Liver (tissue), 9 donors: ENCODE results near the gene NNMT. TPM values are rescaled to one million over a fixed set of nuclear protein-coding genes. Genes with fewer than 3 reads are reported as not detected.
A peak's percentile ranks its signal among the peaks of the same experiment; 100 is the strongest.

ENCODE experiments used
- DNase-seq: peaks from one replicate; pipeline ENCODE4 v3.0.0-alpha.2; 2017; ENCODE audit warnings: low spot score
- H3K27ac ChIP-seq, 2 donors: one replicate each; pipeline ENCODE4 v1.7.0; 2013; ENCODE audit warnings: inconsistent platforms in 2 of 2, low read length in 2 of 2, control low read depth in 1 of 2, low read depth in 1 of 2, mild to moderate bottlenecking in 1 of 2
- H3K27me3 ChIP-seq, 4 donors: one replicate each; pipeline versions ENCODE4 v1.6.1 to v1.7.0; 2013; ENCODE audit warnings: low read length in 3 of 4, inconsistent platforms in 1 of 4, mild to moderate bottlenecking in 1 of 4, moderate library complexity in 1 of 4; ENCODE audit not compliant: control insufficient read depth in 4 of 4, insufficient read depth in 4 of 4
- H3K36me3 ChIP-seq, 4 donors: one replicate each; pipeline versions ENCODE4 v1.6.1 to v1.7.0; 2013; ENCODE audit warnings: low read length in 3 of 4, mild to moderate bottlenecking in 3 of 4, low read depth in 1 of 4, moderate library complexity in 1 of 4; ENCODE audit not compliant: control insufficient read depth in 4 of 4, insufficient read depth in 3 of 4
- H3K4me1 ChIP-seq, 4 donors: one replicate each; pipeline versions ENCODE4 v1.6.1 to v1.7.0; 2013; ENCODE audit warnings: low read length in 3 of 4, mild to moderate bottlenecking in 3 of 4, moderate library complexity in 1 of 4; ENCODE audit not compliant: control insufficient read depth in 4 of 4, insufficient read depth in 4 of 4
- H3K4me3 ChIP-seq, 3 donors: one replicate each; pipeline versions ENCODE4 v1.6.1 to v1.7.0; 2013; ENCODE audit warnings: low read length in 3 of 3, control low read depth in 1 of 3, low read depth in 1 of 3, mild to moderate bottlenecking in 1 of 3
- H3K9ac ChIP-seq, 2 donors: one replicate each; pipeline ENCODE4 v1.7.0; 2013; ENCODE audit warnings: low read length in 2 of 2, mild to moderate bottlenecking in 2 of 2, moderate library complexity in 2 of 2, control low read depth in 1 of 2, low read depth in 1 of 2
- H3K9me3 ChIP-seq, 4 donors: one replicate each; pipeline versions ENCODE4 v1.6.1 to v1.7.0; 2013; ENCODE audit warnings: low read length in 3 of 4; ENCODE audit not compliant: control insufficient read depth in 4 of 4
- CTCF ChIP-seq: fragments of 150-350 bp; IDR thresholded peaks from 2 replicates; pipeline ENCODE4 v1.5.1; 2017; ENCODE audit warnings: improper control_type of control experiment, low read depth, low read length; ENCODE audit not compliant: missing input control
- EGR1 ChIP-seq, 2 donors: IDR thresholded peaks; 2 replicates each; pipeline ENCODE4 v1.6.1; 2016 to 2018; ENCODE audit warnings: antibody characterized with exemption in 2 of 2, low read depth in 2 of 2
- FOXA1 ChIP-seq: IDR thresholded peaks from 2 replicates; pipeline ENCODE4 v1.6.1; 2016; ENCODE audit warnings: antibody characterized with exemption
- FOXA2 ChIP-seq: IDR thresholded peaks from 2 replicates; pipeline ENCODE4 v1.6.1; 2016; ENCODE audit warnings: antibody characterized with exemption
- GABPA ChIP-seq, 2 donors: IDR thresholded peaks in 1 of 2; conservative IDR thresholded peaks in 1 of 2; 2 replicates each; pipeline ENCODE4 v1.6.1; 2016; ENCODE audit warnings: antibody characterized with exemption in 2 of 2, mild to moderate bottlenecking in 1 of 2, moderate library complexity in 1 of 2
- HNF4A ChIP-seq, 2 donors: conservative IDR thresholded peaks; 2 replicates each; pipeline ENCODE4 v1.6.1; 2016; ENCODE audit warnings: antibody characterized with exemption in 2 of 2, mild to moderate bottlenecking in 2 of 2
- HNF4G ChIP-seq: IDR thresholded peaks from 2 replicates; pipeline ENCODE4 v1.6.1; 2016; ENCODE audit warnings: antibody characterized with exemption
- JUND ChIP-seq, 2 donors: IDR thresholded peaks; 2 replicates each; pipeline ENCODE4 v1.6.1; 2016; ENCODE audit warnings: antibody characterized with exemption in 2 of 2
- NR2F2 ChIP-seq: IDR thresholded peaks from 2 replicates; pipeline ENCODE4 v1.6.1; 2016; ENCODE audit warnings: antibody characterized with exemption
- RAD21 ChIP-seq, 2 donors: IDR thresholded peaks; 2 replicates each; pipeline ENCODE4 v1.6.1; 2016; ENCODE audit warnings: antibody characterized with exemption in 2 of 2, mild to moderate bottlenecking in 2 of 2
- RXRA ChIP-seq, 2 donors: IDR thresholded peaks; 2 replicates each; pipeline ENCODE4 v1.6.1; 2017 to 2018; ENCODE audit warnings: antibody characterized with exemption in 2 of 2, mild to moderate bottlenecking in 1 of 2
- SP1 ChIP-seq: IDR thresholded peaks from 2 replicates; pipeline ENCODE4 v1.6.1; 2018; ENCODE audit warnings: antibody characterized with exemption, mild to moderate bottlenecking
- TAF1 ChIP-seq: conservative IDR thresholded peaks from 2 replicates; pipeline ENCODE4 v1.6.1; 2016; ENCODE audit warnings: antibody characterized with exemption, mild to moderate bottlenecking
- YY1 ChIP-seq: IDR thresholded peaks from 2 replicates; pipeline ENCODE4 v1.6.1; 2016; ENCODE audit warnings: antibody characterized with exemption, mild to moderate bottlenecking
- WGBS: extraction: QIAGEN DNeasy Blood & Tissue Kit; methylation state at CpG from one replicate; pipeline ENCODE4 v1.1.7; 2013; 5-methylcytosine and 5-hydroxymethylcytosine counted together
- polyA plus RNA-seq, 2 donors: library from polyadenylated mRNA; stranded (reverse) in 1 of 2; unstranded in 1 of 2; fragments of 200-250 nt in 1 of 2; fragments of >200 nt in 1 of 2; fragmentation: Nextera tagmentation in 1 of 2; extraction: Ambion mirVana in 1 of 2; gene quantifications; one replicate each; pipeline versions ENCODE4 v1.2.1 to v1.2.3, GENCODE V29; 2013 to 2015
- total RNA-seq, 2 donors: library from RNA; depleted of rRNA; stranded (reverse); fragments of >200 nt; gene quantifications; one replicate each; pipeline ENCODE4 v1.2.3, GENCODE V29; 2014
- TF ChIP-seq, protein P1 (sequence below): IDR thresholded peaks from 2 replicates; pipeline ENCODE4 v1.6.1; 2016; ENCODE audit warnings: antibody characterized with exemption, mild to moderate bottlenecking
- TF ChIP-seq, protein P2 (sequence below): IDR thresholded peaks from 2 replicates; pipeline ENCODE4 v1.6.1; 2016; ENCODE audit warnings: antibody characterized with exemption
- TF ChIP-seq, protein P3 (sequence below): IDR thresholded peaks from 2 replicates; pipeline ENCODE4 v1.6.1; 2016; ENCODE audit warnings: antibody characterized with exemption
- TF ChIP-seq, protein P4 (sequence below): IDR thresholded peaks from 2 replicates; pipeline ENCODE4 v1.6.1; 2016; ENCODE audit warnings: antibody characterized with exemption
- donor health status: healthy.
- donor health status: healthy.
- donor health status: healthy.
- donor health status: healthy.
- donor health status: healthy.

NNMT gene
- total and polyA plus RNA-seq, 4 donors, result 0.47 to 3,724 (median 2,877) TPM

DNA sequence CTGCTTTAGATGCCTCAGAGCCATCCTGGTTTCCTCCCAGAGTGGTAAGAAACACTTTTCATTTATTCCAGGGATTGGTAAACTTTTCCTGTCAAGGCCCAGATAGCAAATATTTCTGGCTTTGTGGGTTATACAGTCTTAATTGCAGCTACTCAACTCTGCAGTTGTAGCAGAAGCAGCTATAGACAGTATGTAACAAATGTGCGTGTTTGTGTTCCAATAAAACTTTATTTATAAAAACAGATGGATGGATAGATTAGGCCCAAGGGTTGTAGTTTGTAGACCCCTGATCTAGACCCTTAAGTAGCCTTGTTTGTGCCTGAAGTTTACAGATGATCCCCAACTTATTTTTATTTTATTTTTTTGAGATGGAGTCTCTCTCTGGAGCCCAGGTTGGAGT lies 17.9 kb downstream of the NNMT start:
- TF ChIP-seq, protein P1, sequence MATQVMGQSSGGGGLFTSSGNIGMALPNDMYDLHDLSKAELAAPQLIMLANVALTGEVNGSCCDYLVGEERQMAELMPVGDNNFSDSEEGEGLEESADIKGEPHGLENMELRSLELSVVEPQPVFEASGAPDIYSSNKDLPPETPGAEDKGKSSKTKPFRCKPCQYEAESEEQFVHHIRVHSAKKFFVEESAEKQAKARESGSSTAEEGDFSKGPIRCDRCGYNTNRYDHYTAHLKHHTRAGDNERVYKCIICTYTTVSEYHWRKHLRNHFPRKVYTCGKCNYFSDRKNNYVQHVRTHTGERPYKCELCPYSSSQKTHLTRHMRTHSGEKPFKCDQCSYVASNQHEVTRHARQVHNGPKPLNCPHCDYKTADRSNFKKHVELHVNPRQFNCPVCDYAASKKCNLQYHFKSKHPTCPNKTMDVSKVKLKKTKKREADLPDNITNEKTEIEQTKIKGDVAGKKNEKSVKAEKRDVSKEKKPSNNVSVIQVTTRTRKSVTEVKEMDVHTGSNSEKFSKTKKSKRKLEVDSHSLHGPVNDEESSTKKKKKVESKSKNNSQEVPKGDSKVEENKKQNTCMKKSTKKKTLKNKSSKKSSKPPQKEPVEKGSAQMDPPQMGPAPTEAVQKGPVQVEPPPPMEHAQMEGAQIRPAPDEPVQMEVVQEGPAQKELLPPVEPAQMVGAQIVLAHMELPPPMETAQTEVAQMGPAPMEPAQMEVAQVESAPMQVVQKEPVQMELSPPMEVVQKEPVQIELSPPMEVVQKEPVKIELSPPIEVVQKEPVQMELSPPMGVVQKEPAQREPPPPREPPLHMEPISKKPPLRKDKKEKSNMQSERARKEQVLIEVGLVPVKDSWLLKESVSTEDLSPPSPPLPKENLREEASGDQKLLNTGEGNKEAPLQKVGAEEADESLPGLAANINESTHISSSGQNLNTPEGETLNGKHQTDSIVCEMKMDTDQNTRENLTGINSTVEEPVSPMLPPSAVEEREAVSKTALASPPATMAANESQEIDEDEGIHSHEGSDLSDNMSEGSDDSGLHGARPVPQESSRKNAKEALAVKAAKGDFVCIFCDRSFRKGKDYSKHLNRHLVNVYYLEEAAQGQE, result no peak
- TF ChIP-seq, protein P2, sequence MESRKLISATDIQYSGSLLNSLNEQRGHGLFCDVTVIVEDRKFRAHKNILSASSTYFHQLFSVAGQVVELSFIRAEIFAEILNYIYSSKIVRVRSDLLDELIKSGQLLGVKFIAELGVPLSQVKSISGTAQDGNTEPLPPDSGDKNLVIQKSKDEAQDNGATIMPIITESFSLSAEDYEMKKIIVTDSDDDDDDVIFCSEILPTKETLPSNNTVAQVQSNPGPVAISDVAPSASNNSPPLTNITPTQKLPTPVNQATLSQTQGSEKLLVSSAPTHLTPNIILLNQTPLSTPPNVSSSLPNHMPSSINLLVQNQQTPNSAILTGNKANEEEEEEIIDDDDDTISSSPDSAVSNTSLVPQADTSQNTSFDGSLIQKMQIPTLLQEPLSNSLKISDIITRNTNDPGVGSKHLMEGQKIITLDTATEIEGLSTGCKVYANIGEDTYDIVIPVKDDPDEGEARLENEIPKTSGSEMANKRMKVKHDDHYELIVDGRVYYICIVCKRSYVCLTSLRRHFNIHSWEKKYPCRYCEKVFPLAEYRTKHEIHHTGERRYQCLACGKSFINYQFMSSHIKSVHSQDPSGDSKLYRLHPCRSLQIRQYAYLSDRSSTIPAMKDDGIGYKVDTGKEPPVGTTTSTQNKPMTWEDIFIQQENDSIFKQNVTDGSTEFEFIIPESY, result no peak
- TF ChIP-seq TAF1 (no peak), FOXA2 (no peak), HNF4A (conservative IDR thresholded peaks at IDR 0.05) (no peak), SP1 (no peak), GABPA (IDR thresholded peaks at IDR 0.05 in 1 of 2, conservative IDR thresholded peaks at IDR 0.05 in 1 of 2) (no peak), JUND (IDR thresholded peaks at IDR 0.05) (no peak)
- TF ChIP-seq, protein P3, sequence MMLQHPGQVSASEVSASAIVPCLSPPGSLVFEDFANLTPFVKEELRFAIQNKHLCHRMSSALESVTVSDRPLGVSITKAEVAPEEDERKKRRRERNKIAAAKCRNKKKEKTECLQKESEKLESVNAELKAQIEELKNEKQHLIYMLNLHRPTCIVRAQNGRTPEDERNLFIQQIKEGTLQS, result no peak
- TF ChIP-seq, protein P4, sequence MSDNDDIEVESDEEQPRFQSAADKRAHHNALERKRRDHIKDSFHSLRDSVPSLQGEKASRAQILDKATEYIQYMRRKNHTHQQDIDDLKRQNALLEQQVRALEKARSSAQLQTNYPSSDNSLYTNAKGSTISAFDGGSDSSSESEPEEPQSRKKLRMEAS, result no peak
- peak overlapping the region in 1 of 2 donors; percentile 25 for H3K27ac ChIP-seq
- peaks cover 6 to 48% (median 36%) of the 10 kb centered on the region in 4 donors for H3K36me3 ChIP-seq
- H3K9ac ChIP-seq, result no peak overlapping the region
- no peaks in the 10 kb centered on the region for H3K27me3 ChIP-seq
- no peaks in the 10 kb centered on the region for H3K9me3 ChIP-seq
- WGBS, result 99% methylated on average over 1 of the region's 1 CpG
- no peak for DNase-seq
- peaks cover 0 to 6% (median 6%) of the 10 kb centered on the region in 4 donors for H3K4me1 ChIP-seq
- H3K4me3 ChIP-seq, result no peak overlapping the region

DNA sequence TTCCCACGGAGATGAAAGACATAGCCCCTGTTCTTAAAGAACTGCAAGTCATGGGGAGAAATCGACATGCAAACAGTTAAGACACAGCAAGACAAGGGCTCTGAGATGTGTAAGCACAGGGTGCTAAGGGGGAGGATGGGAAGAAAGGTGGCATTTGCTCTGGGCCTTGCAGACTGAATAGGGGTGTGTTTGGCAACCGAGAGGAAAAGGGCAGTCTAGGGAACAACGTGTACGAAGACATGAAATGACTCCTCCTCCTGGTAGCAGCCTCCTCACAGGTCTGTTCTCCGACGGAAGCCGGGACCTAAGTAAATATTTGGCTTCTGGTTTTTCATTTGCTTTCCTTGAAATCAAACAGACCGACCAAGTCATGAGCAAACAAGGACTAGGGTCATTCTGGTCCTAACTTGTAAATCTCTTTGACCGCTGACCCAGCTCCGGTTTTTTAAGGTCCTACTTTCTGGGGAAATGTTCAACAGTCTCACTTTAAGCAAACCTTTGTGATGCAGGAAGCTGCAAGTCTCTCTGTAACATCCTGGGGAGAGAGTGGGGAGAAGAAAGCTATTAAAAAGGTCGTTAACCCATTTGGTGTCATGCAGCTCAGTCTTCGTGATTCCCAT lies 19.7 kb downstream of the NNMT start:
- no peak for DNase-seq
- Histone ChIP-seq H3K4me3 (no peak overlapping the region), H3K9ac (no peak overlapping the region), H3K27me3 (no peaks in the 10 kb centered on the region), H3K4me1 (peaks cover 0 to 6% (median 0%) of the 10 kb centered on the region in 4 donors), H3K36me3 (peaks cover 4 to 35% (median 21%) of the 10 kb centered on the region in 4 donors), H3K9me3 (no peaks in the 10 kb centered on the region), H3K27ac (peak overlapping the region in 1 of 2 donors; percentile 48)
- WGBS, result 8% methylated on average over 13 of the region's 13 CpGs
- TF ChIP-seq EGR1 (IDR thresholded peaks at IDR 0.05; ENCODE audit: low read depth in 2 of 2) (no peak), JUND (IDR thresholded peaks at IDR 0.05) (peak in 1 of 2 donors; percentile 66), GABPA (IDR thresholded peaks at IDR 0.05 in 1 of 2, conservative IDR thresholded peaks at IDR 0.05 in 1 of 2) (peak in 1 of 2 donors; percentile 47), RXRA (IDR thresholded peaks at IDR 0.05) (peak; percentile 81 to 90), FOXA1 (peak; percentile 57), RAD21 (IDR thresholded peaks at IDR 0.05) (peak in 1 of 2 donors; percentile 15), FOXA2 (peak; percentile 74), CTCF (peak; percentile 4), YY1 (peak; percentile 40), NR2F2 (no peak), TAF1 (no peak), HNF4G (no peak)
- TF ChIP-seq, protein P3, result no peak
- TF ChIP-seq, protein P2, result peak; percentile 48
